SKM-1 (cell line): Measurements from ENCODE around the gene SARDH.

Source experiments
- DNase-seq: peaks from one replicate; lab custom pipeline; 2025; ENCODE audit not compliant: unreplicated experiment; lab: John Stamatoyannopoulos, UW

Gene SARDH

DNA sequence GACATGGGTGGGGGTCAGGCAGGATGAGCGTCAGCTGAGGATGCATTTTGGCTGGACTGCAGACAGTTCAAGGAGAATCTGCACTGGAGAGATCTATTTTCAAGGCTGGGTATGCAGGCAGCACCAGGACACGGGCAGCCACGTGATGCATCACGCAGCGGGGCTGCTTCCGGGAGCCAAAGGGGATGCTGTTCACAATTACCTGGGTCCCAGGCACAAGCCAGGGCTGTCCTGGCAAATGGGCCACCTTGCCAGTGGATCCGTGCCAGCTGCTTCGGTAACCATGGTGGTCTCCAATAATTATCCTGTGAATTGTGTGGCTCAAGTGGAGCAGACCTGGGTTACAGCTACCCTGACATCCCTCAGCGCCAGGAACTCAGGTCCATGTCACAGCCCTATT is 84.5 kb downstream of the SARDH start:
- DNase-seq: no peak

DNA sequence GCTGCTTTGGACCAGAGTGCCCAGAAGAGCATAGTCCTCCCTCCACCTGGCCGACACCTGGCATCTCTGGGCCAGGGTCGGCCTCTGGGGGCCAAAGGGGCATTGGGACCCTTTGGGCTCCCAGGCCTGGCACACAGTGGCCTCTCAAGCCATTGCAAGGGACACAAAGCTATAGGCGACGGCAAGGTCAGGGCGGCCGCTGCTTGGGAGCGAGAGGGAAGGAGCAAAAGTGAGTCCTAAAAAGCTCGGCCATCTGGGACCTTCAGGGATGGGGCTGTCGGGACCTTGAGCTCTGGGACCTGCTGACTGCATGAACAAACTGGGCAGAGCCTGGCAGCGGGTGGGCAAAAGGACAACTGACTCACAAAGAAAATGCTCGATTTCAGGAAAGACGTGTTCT is 88.1 kb downstream of the SARDH start:
- no peak for DNase-seq

DNA sequence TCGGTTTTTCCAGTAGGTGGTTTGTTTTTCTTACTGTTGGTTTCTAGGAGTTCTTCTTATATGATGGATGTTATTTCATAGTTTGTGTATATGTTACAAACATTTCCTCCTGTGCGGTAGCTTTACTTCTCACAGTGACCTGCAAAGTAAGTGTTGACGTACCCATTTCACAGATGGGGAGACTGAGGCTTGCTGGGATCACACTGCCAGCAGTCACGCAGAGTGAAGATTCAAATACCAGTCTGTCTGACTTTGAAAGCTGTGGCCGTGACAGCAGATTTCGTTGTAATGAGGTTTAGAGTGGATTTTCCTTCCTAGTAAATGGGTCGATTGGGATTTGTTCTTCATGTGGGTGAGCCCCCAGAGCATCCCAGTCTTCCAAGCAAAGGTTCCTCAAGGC is 89.0 kb downstream of the SARDH start:
- no peak for DNase-seq

DNA sequence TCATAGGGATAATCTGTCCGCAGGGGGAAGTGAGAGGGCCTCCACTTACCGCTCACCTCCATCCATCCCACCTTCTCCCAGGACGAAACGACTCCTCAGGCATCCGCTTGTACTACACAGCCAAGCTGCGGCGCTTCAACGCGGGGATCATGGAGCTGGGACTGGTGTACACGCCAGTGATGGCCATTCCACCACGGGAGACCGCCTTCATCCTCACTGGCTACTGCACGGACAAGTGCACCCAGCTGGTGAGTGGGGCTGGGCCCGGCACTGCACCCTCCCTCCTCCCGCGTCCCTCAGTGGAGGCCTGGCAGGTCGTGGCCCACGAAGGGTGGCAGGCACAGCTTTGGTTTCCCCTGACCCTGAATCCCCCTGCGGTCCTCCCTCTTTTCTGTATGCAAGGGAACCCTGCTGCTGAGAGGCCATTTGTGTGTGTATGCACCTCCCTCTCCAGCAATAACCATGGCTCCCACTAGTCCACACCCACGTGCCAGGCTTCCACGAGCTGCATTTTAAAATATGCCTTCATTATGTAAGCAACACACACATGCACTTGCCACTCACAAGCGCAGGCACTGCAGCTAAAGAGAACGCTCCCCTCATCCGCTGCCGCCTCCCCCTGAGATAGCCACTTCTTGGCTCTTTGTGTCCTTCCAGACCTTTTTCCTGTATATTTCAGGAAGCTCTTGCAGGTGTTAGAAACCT is 90.2 kb downstream of the SARDH start:
- no peak for DNase-seq

DNA sequence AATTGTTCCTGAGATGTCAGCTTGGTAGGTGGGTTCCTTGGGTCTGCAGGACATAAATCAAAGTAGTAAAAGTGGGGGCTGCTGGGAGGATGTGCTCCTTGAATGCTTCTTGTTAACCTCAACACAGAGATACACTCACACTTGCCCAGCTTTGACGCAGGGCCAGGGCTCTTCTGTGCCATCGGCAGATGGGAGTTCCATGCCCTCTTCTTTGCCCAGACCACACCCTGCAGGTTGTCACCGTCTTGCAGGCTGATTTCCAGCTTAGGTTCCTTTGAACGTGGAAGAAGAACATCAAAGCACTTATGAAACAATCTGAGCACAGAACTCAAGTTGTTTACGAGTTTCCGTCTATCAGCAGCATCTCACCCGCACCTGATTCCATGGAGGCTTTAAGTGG is 91.0 kb downstream of the SARDH start:
- DNase-seq: no peak

DNA sequence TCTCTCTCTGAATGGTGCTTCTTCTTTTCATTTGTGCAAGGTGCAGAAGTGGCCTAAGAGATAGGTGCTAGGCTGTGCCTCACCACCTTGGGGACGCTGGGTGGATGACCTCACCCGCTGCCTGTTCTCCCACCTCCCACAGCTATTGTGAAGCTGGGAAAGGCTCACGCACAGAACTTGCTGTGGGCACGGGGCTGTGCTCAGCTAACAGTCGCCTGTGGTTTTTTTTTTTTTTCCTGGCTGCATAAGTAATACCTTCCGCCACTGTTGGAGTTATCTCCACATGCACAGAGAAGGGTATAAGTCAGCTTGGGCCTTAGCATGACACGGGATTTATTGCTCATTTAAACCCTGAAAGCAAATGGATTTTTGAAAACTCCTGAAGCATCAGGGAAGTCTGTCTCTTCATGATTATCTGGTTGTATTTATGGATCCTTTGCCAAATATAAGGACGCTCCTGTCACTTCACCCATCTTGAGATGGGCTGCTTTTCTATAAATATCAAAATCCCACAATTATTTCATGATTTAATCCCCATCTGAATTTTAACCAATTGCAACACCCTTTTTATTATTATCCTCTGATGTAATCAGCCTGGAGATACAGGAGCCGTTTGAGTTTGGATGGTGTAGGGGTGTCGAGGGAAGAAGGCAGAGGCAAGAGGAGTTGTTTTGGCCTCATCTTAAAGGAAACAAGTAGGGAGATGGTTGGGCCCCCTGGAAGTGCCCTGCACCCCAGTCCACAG is 93.0 kb downstream of the SARDH start:
- no peak for DNase-seq

DNA sequence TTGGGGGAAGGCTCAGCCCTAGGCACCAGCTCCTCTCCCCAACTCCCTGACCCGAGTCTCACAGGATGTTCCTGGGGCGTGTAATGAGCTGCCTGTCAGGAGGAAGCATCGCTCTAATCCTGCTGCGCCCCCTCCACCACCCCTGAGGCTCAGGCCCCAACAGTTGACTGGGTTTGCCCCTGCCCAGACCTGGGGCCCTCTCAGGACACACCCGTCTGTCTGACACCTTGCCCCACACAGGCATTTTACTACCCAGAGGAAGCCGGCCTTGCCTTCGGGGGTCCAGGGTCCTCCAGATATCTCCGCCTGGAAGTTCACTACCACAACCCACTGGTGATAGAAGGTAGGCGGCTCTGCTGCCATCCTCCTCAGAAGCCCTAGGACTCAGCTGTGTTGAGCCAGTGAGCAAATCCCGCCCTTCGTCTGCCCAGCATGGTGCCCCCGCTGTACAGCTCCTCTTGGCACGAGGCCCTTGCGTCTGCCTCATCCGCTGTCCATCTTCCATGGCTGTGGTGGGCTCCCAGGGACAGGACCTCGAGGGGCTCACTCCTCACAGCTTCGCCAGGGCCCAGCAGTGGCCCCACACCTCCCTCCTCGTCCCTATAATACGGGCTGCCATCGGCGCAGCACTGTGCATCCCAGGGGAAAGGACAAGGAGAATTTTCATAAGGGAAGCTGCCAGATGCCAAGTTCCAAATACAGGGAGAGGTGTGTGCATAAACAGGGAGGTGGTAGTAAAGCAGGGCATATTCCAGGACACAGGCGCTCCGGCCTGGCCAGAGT is 94.0 kb downstream of the SARDH start:
- DNase-seq: no peak

DNA sequence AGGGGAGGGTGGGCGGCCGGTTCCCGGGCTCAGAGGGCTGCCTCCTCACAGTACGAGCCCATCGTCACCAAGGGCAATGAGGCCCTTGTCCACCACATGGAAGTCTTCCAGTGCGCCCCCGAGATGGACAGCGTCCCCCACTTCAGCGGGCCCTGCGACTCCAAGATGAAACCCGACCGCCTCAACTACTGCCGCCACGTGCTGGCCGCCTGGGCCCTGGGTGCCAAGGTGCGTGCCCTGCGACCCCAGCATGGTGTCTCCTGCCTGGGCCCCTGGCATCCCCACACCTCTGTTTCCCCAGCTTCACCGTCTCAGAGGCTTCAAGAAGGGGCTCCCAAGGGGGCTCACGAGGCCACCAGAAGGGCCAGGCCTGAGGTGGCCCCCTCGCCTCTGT is 94.8 kb downstream of the SARDH start:
- DNase-seq: no peak

DNA sequence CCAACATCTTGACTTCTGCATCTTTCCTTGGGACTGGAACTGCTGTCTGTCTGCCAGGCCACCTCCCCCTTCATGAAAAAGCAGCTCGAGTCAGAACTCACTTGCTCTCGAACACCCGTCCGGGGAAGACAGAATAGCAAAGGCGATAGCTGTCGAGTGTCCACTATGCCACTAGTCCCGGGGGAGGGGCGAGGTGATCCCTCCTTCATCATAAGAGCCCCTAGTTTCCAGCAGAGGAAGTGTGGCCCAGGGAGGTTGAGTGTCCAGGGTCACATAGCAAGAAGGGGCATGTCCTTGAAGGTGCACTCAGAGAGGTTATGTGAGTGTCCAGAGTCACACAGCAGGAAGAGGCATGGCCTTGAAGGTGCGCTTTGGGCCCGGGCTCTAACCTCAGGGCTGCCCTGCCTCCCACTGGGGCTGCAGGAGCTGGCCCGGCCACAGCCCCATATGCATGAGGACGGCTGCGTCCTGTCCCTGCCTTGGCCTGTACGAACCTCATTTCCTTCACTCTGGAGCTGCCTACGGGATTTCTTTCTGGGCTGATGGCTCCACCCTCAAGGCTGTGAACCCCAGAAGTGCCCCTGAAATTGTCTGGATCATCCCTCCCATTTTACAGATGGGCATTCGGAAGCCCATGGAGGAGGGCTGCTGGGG is 95.3 kb downstream of the SARDH start:
- no peak for DNase-seq

DNA sequence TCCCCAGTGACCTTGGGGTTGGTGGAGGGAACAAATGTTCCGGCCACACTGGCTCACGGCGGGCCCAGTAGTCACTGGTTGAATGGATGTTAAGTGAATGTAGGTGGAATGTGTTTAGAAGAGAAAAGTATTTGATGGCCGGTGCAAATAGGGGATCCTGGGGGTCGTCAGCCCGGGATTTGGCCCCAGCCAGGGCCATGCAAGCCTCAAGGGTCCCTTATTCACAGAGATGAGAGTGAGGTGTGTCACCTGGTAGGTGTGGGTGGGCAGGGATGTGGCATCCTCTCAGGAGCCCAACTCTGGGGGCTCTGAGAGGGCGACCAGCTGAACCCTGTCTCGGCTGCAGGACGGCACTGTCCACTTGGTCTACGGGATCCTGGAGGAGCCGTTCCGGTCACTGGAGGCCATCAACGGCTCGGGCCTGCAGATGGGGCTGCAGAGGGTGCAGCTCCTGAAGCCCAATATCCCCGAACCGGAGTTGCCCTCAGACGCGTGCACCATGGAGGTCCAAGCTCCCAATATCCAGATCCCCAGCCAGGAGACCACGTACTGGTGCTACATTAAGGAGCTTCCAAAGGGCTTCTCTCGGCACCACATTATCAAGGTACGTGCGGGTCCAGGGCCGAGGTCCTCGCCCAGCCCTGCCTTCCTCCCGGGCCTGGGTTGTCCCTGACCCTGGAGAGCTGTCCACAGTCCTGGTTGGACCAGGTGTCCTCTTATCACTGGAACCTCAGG is 96.1 kb downstream of the SARDH start:
- no peak for DNase-seq

DNA sequence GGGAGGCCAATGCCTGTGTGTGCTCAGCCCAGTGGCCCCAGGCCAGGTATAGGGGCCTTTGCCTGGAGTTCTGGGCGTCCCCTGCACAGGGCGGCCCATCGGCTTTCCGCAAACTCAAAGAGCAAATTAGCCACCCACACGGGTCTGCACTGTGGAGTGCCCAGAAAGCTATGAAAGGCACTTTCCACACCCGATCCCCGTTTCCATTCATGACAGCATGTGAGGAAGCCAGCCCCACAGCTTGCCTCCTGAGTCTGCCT is 96.8 kb downstream of the SARDH start:
- no peak for DNase-seq

DNA sequence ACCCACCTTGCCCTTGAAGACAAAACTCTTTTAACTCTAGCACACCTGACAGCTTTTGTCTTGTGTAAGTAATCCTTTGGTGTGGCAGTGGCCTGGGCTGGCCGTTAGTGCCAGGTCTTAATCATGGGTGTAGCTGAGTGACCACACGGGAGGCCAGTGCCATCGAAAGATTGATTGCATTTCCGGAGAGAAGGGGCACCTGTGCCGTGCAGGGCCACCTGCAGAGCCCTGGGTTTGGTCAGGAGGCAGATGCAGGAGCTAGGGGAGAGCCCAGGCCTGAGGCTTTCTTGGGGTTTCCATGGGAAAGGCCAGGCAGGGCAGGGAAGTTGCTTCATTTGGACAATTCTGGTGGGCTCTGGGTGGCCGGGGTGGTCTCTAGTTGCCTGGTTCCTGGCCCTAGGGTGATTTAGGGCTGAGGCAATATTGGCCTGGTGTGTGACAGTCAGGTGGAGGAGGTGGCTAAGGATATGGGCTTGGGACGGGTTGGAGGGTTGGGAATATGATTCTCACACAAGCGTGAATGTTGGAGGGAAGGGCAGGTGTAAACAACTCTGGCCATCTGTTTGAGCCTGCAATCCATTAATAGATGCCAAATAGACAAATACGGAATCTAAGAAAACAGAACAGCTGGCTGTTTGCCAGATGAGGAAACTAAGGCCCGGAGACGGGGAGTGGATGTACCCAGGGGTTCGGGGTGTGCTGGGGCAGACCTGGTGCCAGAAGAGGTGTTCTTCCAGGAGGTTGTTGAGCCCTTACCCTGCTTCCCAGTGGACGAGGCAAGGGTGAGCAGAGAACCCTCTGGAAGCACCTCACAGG is 97.4 kb downstream of the SARDH start:
- no peak for DNase-seq

DNA sequence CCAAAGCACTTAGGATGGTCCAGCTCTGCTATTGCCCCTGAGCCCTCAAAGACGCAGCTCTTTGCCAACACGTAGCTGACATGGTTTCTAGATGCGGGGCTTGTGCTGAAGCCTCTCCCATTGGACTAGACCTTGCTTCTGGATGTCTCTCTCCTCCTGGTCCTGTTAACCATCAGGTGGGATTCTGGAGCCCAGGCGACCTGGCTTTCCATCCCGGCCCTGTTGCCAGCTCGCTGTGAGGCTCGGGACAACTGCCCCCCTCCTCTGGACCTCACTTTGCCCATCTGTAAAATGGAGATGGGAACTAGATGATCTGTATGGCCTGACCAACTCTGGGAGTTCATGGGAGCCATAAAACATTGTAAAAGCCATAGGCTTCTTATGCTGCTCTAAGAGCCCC is 98.0 kb downstream of the SARDH start:
- DNase-seq: no peak

DNA sequence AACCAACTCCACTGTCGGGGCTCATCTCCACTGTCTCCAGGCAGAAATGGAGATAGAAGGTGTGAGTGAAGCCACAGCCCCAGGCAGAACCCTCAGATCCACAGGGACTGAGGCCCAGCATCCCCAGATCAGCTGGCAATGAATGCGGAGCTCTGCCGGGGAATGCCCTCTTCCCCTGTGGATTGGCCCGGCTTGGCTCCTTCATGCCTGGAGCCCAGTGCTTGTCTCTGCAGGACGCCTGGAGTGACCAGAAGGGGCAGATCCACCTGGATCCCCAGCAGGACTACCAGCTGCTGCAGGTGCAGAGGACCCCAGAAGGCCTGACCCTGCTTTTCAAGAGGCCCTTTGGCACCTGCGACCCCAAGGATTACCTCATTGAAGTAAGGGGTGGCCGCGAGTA is 98.5 kb downstream of the SARDH start:
- DNase-seq: no peak

DNA sequence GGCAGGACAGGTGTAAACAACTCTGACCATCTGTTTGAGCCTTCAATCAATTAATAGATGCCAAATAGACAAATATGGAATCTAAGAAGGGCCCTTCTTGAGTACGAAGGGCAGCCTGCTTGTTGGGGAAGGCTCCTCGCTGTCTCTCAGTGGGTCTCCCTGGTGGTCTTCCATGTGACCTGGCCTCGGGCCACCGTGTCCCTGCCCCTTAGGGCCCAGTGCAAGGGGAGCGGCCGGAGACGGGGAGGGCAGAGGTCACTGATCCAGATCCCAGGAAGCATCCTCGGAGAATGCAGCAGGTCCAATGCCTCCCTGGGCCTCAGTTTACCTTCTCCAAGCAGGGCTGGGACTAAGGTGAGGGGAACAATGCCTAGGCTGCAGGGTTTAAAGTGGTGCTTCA is 99.4 kb downstream of the SARDH start:
- no peak for DNase-seq

DNA sequence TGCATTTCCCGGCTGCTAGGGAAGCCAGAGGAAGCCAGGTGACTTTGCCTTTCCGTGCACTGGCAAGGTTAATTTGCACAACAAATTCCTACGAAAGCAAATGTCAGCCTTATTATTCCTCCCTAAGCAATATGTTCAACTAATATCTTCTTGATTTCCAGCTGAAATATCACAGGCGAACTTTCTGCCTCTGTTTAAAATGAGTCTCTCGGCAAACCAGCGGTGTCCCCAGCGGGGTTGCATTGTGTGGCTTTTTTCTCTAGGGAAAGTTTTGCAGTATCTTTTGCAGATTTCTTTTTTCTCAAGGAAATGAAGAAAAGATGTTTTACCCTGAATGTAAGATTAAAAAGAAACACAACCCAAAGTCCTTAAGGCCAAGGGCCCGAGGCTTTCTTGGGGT is 100.1 kb downstream of the SARDH start:
- DNase-seq: no peak

DNA sequence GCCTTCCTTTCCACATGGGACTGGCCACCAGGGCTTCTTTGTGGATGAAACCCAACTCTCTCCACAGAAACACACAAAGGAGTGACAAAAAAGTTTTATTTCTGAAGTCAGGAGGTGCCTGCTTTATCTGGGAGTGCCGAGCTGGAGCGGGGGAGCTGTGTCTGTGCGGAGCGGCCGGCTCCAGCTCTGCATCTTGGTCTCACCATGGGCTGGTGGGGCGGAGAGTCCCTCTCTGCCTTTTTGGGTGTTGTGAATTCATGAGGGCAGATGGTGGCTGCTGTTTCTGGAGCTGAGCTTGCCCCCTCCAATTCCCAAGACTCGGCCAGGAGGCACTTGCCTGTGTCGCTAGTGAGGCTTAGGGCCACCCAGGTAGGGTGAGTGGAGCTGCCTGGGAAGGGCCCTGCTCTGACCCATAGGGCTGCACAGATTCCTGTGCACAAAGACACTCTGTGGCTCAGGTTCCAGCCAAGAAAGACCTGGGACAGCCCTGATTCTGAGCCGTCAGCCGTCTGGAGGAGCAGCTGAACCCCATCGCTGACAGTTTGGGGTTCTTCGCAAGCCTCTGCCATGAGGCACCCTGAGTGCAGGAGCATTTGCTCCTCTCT is 100.6 kb downstream of the SARDH start:
- no peak for DNase-seq

DNA sequence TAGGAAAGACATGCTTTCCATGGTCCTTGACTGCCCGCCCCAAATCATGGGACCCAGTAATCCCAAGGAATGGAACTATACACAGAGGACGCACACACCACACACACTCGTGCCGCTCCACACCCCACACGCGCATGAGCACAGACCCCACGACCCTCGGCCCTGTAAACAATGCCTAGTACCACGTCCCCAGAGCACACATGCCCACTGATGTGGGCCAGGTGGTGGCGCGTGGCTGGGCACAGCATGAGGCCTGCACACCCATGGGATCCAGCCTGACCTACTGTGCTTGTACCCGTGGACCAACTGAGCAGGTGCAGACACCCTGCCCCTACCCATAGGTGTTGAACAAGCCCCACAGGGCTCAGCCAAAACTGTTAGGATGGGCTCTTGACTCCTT is 101.2 kb downstream of the SARDH start:
- no peak for DNase-seq

DNA sequence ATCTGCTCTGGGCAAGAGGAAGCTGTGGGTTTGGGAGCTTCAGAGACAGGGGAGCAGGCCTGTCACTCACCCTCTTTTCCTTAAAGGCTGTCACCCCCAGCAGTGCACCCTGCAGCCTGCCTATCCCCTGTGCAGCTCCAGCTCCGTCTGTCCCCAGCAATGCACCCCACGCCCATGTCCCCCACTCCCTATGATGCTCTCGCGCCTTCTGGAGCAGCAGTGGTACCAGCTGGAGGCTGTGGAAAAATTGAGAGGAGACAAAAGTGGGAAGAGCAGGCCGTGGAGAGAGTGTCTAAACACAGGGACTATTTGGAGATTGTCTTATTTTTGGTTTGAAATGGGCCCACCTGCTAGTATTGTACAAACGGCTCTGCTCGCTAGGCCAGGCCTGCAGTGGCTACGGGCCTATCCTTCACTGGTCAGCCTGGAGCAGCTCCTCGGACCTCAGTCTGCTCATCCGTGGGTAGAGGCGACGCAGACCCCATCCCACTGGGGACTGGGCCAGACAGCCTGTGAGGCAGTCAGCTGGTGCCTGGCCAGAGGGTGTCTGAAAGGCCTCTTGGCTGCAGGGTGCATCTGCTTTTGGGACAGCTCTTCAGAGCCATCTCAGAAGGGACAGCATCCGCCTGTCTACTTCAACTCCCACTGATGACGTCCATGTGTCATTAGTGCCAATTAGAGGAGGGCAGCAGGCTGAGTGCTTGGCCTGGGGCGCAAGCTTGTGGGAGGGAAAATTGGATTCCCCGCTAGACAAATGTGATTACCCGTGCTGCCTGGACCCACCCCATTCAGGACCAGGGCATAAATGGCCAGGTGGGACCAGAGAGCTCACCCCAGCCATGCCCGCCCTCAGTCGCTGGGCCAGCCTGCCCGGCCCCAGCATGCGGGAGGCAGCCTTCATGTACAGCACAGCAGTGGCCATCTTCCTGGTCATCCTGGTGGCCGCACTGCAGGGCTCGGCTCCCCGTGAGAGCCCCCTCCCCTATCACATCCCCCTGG is 102.3 kb downstream of the SARDH start, which contains the start of gene DBH:
Gene DBH (plus strand): TSS at position 831 of the 999 bp plus-strand sequence. CDS start 9 bp downstream, at position 840.
- no peak for DNase-seq
